Activated CD8-positive, alpha-beta T cell treated with anti-CD3 and anti-CD28 coated beads, Interleukin-2, amount 10 ng/mL, durations not matched to agents 7 days and 5 days (primary cell): ENCODE data around the gene FAF1. TPM values are rescaled to one million over a fixed set of nuclear protein-coding genes. Genes with fewer than 3 reads are reported as not detected.

Source experiments
- ATAC-seq: fragments of 150-1000 bp; cut with Tn5 transposase; one replicate; pipeline ENCODE4 v1.10.0; 2021; ENCODE audit warnings: moderate library complexity
- CTCF ChIA-PET: fragments of 350-600 bp; sonication (Branson Sonifier 250); formaldehyde crosslinking; loops from one replicate; lab custom pipeline; 2021; ENCODE audit warnings: antibody characterized with exemption; lab: Charles Lee
- POLR2A ChIA-PET: fragments of 350-600 bp; sonication (Branson Sonifier 250); formaldehyde crosslinking; loops from one replicate; lab custom pipeline; 2021; ENCODE audit warnings: antibody characterized with exemption; lab: Charles Lee
- DNase-seq: peaks from one replicate; pipeline ENCODE4 v3.0.0-alpha.2; 2020
- H3K27ac Mint-ChIP-seq: one replicate; pipeline ENCODE4 v1.8.0; 2021; ENCODE audit warnings: mild to moderate bottlenecking, mixed read lengths
- H3K27me3 Mint-ChIP-seq: one replicate; pipeline ENCODE4 v1.8.0; 2021; ENCODE audit warnings: low read depth, mixed read lengths
- H3K36me3 Mint-ChIP-seq: one replicate; pipeline ENCODE4 v1.8.0; 2021; ENCODE audit warnings: low read depth, mixed read lengths
- H3K4me1 Mint-ChIP-seq: one replicate; pipeline ENCODE4 v1.8.0; 2021; ENCODE audit warnings: low read depth, mixed read lengths
- H3K4me3 Mint-ChIP-seq: one replicate; pipeline ENCODE4 v1.8.0; 2021; ENCODE audit warnings: mild to moderate bottlenecking, mixed read lengths
- H3K9me3 Mint-ChIP-seq: one replicate; pipeline ENCODE4 v1.8.0; 2022; ENCODE audit warnings: mixed read lengths; ENCODE audit not compliant: insufficient read depth
- total RNA-seq, 2 experiments: library from RNA; stranded (reverse); gene quantifications; one replicate each; pipeline ENCODE4 v1.2.3, GENCODE V29; 2021

Gene FAF1
- total RNA-seq, 2 experiments from 2014 or later, result 95.6 to 104 TPM

- Mint-ChIP-seq H3K36me3 (peaks cover 6% of the 10 kb centered on the region), H3K27ac (peak overlapping the region; percentile 57), H3K4me1 (peaks cover 18% of the 10 kb centered on the region), H3K9me3 (no peaks in the 10 kb centered on the region), H3K27me3 (peaks cover 74% of the 10 kb centered on the region), H3K4me3 (peak overlapping the region; percentile 7)
- ChIA-PET POLR2A (no interaction called here), CTCF (no interaction called here)
- ATAC-seq (no peak), DNase-seq (no peak)
Measured at GRCh38 chr1:50416150-50416527, 543.9 kb downstream of the FAF1 start.

DNA sequence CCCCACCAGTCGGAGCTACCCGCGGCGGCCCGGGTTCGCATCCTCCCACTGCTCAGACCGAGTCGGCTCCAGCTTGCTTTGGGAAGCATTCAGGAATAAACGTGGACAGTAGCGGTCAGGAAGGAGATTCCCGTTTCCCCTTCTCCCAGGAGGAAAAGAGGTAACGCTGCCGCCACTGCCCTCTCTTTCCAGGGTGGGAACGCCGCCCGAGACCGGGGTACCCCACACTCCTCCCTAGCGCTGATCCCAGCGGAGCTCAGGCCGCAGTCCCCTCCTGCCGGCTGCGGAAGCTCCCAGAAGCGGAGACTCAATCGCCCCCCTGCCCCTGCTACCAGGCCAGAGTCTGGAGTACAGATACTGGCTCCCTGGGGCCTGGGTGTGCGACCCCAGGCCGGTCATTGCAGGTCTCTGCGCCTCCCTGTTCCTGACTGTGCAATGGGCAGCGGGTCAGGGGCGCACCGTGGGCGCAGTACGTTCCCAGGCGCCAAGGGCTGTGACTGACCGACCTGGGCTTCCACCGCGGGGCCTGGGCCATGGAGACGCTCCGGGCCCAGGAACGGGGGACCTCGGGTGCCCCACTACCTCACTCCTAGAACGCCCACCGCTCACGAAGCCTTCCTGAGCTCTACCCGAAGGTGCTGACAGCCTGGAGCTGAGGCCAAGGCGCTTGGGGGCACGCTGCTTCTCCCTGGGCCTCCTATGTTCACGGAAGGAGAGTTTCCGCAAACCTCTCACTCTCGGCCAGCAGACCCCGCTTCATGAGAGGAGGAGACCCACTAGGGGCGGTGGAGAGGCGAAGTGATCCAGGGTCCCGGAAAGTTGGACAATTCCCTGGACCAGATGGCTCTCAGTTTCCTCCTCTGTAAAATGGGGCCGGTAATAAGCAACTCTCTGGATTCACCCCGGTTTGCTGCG lies 544.6 kb downstream of the FAF1 start:
- Mint-ChIP-seq H3K4me3 (no peak overlapping the region), H3K27me3 (peaks cover 73% of the 10 kb centered on the region), H3K36me3 (peaks cover 6% of the 10 kb centered on the region), H3K27ac (no peak overlapping the region), H3K9me3 (no peaks in the 10 kb centered on the region), H3K4me1 (peaks cover 18% of the 10 kb centered on the region)
- ChIA-PET CTCF (no interaction called here), POLR2A (no interaction called here)
- DNase-seq (no peak), ATAC-seq (no peak)

DNA sequence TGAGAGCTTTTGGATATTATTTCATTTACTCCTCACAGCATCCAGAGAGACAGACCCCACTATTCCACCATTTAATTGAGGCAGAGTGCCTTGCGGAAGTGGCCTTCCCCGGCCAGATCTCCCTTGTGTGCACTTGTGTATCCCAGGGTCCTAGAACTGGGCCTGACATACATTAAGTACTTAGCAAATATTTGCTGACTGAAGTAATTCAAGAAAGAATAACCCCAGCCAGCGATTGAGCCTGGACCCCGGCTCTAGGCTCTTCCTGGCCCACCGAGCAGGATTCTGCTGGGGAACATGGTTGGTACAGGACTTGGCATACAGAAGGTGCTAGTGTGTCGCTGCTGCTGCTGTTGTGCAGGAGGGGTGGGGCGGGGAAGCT lies 545.2 kb downstream of the FAF1 start:
- ChIA-PET CTCF (no interaction called here), POLR2A (no interaction called here)
- no peaks in the 10 kb centered on the region for H3K9me3 Mint-ChIP-seq
- H3K4me3 Mint-ChIP-seq, result no peak overlapping the region
- no peak overlapping the region for H3K27ac Mint-ChIP-seq
- no peak for DNase-seq
- no peak for ATAC-seq
- H3K4me1 Mint-ChIP-seq, result peaks cover 12% of the 10 kb centered on the region
- H3K27me3 Mint-ChIP-seq, result peaks cover 71% of the 10 kb centered on the region
- peaks cover 2% of the 10 kb centered on the region for H3K36me3 Mint-ChIP-seq

DNA sequence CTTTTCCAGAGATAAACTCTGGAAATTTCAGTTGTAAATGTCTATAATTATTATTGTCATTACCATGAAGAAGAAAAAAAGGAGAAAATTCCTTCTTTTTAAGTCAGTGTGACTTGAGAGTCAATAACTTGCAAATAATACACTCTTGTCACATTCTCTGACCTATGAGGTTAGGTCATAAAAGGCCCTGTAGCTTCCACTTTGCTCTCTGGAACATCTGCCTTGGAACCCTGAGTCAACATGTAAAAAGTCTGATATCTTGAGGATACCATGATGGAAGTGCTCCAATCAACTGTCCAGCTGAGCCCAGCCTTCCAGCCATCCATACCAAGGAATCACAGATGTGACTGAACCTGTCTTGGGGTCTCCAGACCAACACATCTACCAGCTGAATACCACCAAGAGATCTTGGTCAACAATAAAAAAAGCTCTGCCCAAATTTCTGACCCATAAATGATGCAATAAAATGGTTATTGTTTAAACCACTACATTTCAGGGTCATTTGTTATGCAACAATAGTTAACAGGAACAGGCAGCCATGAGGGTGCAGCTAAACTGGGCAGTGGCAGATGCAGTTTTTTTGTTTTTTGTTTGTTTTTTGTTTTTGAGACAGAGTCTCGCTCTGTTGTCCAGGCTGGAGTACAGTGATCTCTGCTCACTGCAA lies 547.1 kb downstream of the FAF1 start:
- peaks cover 66% of the 10 kb centered on the region for H3K27me3 Mint-ChIP-seq
- peaks cover 10% of the 10 kb centered on the region for H3K4me1 Mint-ChIP-seq
- no peak overlapping the region for H3K27ac Mint-ChIP-seq
- H3K36me3 Mint-ChIP-seq, result no peaks in the 10 kb centered on the region
- CTCF ChIA-PET, result interaction anchor here (0.6 to 1.4 kb wide), 2 partner anchors 39 to 177 kb away, joined by 3 read pairs; no protein-coding TSS in a partner anchor
- no peak for ATAC-seq
- POLR2A ChIA-PET, result no interaction called here
- H3K9me3 Mint-ChIP-seq, result no peaks in the 10 kb centered on the region
- no peak overlapping the region for H3K4me3 Mint-ChIP-seq
- no peak for DNase-seq

- CTCF ChIA-PET, result no interaction called here
- no peaks in the 10 kb centered on the region for H3K9me3 Mint-ChIP-seq
- peaks cover 47% of the 10 kb centered on the region for H3K27me3 Mint-ChIP-seq
- POLR2A ChIA-PET, result no interaction called here
- DNase-seq, result no peak
- no peak overlapping the region for H3K4me3 Mint-ChIP-seq
- no peaks in the 10 kb centered on the region for H3K36me3 Mint-ChIP-seq
- ATAC-seq, result no peak
- H3K4me1 Mint-ChIP-seq, result no peaks in the 10 kb centered on the region
- H3K27ac Mint-ChIP-seq, result no peak overlapping the region
Measured at GRCh38 chr1:50405814-50406213, 554.3 kb downstream of the FAF1 start.

GRCh38 chr1:50393522-50394120 lies 566.4 kb downstream of the FAF1 start:
- H3K4me3 Mint-ChIP-seq, result no peak overlapping the region
- H3K4me1 Mint-ChIP-seq, result no peaks in the 10 kb centered on the region
- ATAC-seq, result no peak
- no peaks in the 10 kb centered on the region for H3K9me3 Mint-ChIP-seq
- POLR2A ChIA-PET, result no interaction called here
- CTCF ChIA-PET, result no interaction called here
- no peak overlapping the region for H3K27ac Mint-ChIP-seq
- no peaks in the 10 kb centered on the region for H3K36me3 Mint-ChIP-seq
- DNase-seq, result no peak
- peaks cover 17% of the 10 kb centered on the region for H3K27me3 Mint-ChIP-seq

Other genes with a start within 250 kb of the FAF1 start
- gene CDKN2C, start 10.0 kb upstream of the FAF1 start, total RNA-seq, result 10 to 100 TPM; 82.0 to 82.5 TPM
- not detected for gene C1orf185, start 142.0 kb upstream of the FAF1 start, total RNA-seq